Measurements from ENCODE around the gene RAB11FIP4. TPM values are rescaled to one million over a fixed set of nuclear protein-coding genes. Genes with fewer than 3 reads are reported as not detected.

The RAB11FIP4 gene
- total RNA-seq, 1 donor from 2014 or later, result 21.2 TPM

GRCh38 chr17:31564883-31565301, 173.4 kb downstream of the RAB11FIP4 start:
- TF ChIP-seq, protein P1, sequence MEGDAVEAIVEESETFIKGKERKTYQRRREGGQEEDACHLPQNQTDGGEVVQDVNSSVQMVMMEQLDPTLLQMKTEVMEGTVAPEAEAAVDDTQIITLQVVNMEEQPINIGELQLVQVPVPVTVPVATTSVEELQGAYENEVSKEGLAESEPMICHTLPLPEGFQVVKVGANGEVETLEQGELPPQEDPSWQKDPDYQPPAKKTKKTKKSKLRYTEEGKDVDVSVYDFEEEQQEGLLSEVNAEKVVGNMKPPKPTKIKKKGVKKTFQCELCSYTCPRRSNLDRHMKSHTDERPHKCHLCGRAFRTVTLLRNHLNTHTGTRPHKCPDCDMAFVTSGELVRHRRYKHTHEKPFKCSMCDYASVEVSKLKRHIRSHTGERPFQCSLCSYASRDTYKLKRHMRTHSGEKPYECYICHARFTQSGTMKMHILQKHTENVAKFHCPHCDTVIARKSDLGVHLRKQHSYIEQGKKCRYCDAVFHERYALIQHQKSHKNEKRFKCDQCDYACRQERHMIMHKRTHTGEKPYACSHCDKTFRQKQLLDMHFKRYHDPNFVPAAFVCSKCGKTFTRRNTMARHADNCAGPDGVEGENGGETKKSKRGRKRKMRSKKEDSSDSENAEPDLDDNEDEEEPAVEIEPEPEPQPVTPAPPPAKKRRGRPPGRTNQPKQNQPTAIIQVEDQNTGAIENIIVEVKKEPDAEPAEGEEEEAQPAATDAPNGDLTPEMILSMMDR (IDR thresholded peaks at IDR 0.05; ENCODE audit: unreplicated experiment), result no peak
- no peak for DNase-seq (ENCODE audit: low spot score in 2 of 2, unreplicated experiment in 2 of 2)
- H3K9me3 Mint-ChIP-seq, result no peaks in the 10 kb centered on the region
- H3K27me3 Mint-ChIP-seq (ENCODE audit: low read depth), result peaks cover 11% of the 10 kb centered on the region
- peaks cover 47% of the 10 kb centered on the region for H3K4me1 Mint-ChIP-seq
- peak overlapping the region; percentile 66 for H3K27ac Mint-ChIP-seq
- no peaks in the 10 kb centered on the region for H3K36me3 Mint-ChIP-seq
- H3K4me3 Mint-ChIP-seq, result no peak overlapping the region

- H3K9me3 Mint-ChIP-seq, result no peaks in the 10 kb centered on the region
These were observed 174.2 kb downstream of the RAB11FIP4 start for GRCh38 chr17:31565652-31566051.

DNA sequence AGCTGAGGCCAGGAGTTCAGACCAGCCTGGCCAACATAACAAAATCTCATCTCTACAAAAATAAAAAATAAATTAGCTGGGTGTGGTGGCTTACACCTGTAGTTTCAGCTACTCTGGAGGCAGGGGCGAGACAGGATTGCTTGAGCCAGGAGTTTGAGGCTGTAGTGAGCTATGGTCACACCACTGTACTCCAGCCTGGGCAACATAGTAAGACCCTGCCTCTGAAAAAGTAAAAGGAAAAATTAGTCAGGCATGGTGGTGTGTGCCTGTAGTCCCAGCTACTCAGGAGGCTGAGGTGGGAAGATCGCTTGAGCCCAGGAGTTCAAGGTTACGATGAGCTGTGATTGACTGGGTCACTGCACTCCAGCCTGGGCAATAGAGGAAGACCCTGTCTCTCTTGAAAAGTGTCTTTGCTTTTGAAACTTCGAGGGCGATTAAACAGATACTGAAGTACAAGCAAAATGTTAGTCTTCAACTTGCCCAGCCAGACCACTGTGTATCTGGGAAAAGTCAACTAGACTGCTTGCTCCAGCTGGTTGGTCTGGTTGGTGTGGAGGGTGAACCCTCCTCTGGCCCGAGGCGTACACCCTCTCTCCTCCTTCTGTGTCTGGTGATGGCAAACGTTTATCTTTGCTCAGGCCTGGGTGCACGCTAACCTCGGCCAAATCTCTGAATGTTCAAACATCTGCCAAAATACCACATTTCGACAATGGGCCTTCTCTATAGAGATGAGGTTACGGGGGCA, 174.9 kb downstream of the RAB11FIP4 start:
- no peak for DNase-seq (ENCODE audit: low spot score in 2 of 2, unreplicated experiment in 2 of 2)
- no peaks in the 10 kb centered on the region for H3K9me3 Mint-ChIP-seq
- TF ChIP-seq, protein P1 (IDR thresholded peaks at IDR 0.05; ENCODE audit: unreplicated experiment), result no peak
- H3K4me3 Mint-ChIP-seq, result no peak overlapping the region
- no peaks in the 10 kb centered on the region for H3K36me3 Mint-ChIP-seq
- H3K27ac Mint-ChIP-seq, result no peak overlapping the region
- H3K27me3 Mint-ChIP-seq (ENCODE audit: low read depth), result no peaks in the 10 kb centered on the region
- peaks cover 42% of the 10 kb centered on the region for H3K4me1 Mint-ChIP-seq

More at GRCh38 chr17:31565652-31566051, 174.2 kb downstream of the RAB11FIP4 start:
- Mint-ChIP-seq H3K27ac (peak overlapping the region; percentile 66), H3K36me3 (no peaks in the 10 kb centered on the region), H3K4me3 (no peak overlapping the region), H3K4me1 (peaks cover 43% of the 10 kb centered on the region), H3K27me3 (ENCODE audit: low read depth) (peaks cover 4% of the 10 kb centered on the region)
- no peak for DNase-seq (ENCODE audit: low spot score in 2 of 2, unreplicated experiment in 2 of 2)
- TF ChIP-seq, protein P1 (IDR thresholded peaks at IDR 0.05; ENCODE audit: unreplicated experiment), result no peak

DNA sequence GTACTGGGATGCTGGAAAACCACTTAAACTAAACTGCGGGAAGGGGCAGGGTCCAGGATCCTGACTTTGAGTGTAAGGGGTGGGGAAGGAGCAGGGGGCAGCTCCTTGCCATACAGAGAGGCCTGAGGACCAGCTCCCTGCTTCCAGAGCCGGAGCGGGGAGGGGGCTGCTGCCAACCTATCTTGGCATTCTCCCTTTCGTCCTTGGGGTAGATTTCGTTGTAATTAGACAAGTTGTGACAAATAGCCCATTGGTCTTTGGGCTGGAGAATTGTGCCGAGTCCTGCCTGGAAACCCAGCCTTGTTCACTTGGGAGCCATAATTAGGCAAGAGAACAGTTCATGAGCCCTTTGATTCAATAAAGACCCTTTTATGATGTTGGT, 175.5 kb downstream of the RAB11FIP4 start:
- no peak for DNase-seq (ENCODE audit: low spot score in 2 of 2, unreplicated experiment in 2 of 2)
- peaks cover 42% of the 10 kb centered on the region for H3K4me1 Mint-ChIP-seq
- no peaks in the 10 kb centered on the region for H3K27me3 Mint-ChIP-seq (ENCODE audit: low read depth)

DNA sequence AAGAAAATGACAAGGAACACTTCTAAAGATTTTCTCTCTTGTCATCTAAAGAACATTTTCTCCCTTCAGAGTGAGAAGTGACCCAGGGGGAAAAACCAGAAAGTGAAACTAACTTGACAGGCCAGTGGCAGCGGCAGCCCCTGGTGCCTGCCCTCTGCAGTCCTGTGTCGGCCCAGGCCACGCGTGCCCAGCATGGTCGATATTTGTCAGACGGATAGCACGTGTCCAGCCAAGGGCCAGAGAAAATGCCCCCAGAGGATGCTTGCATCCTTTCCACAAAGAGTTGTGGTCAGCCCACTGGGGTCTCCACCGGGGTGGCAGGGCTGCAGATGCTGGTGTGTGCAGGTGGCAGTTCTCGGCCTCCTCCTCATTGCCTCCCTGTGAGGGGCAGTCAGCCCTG, 176.6 kb downstream of the RAB11FIP4 start:
- no peaks in the 10 kb centered on the region for H3K27me3 Mint-ChIP-seq (ENCODE audit: low read depth)
- no peak for DNase-seq (ENCODE audit: low spot score in 2 of 2, unreplicated experiment in 2 of 2)
- H3K4me3 Mint-ChIP-seq, result no peak overlapping the region
- peaks cover 35% of the 10 kb centered on the region for H3K4me1 Mint-ChIP-seq
- H3K9me3 Mint-ChIP-seq, result no peaks in the 10 kb centered on the region
- no peaks in the 10 kb centered on the region for H3K36me3 Mint-ChIP-seq
- no peak overlapping the region for H3K27ac Mint-ChIP-seq
- TF ChIP-seq, protein P1 (IDR thresholded peaks at IDR 0.05; ENCODE audit: unreplicated experiment), result no peak

More for the DNA sequence above, 175.5 kb downstream of the RAB11FIP4 start:
- TF ChIP-seq, protein P1 (IDR thresholded peaks at IDR 0.05; ENCODE audit: unreplicated experiment), result no peak
- H3K27ac Mint-ChIP-seq, result no peak overlapping the region
- no peaks in the 10 kb centered on the region for H3K36me3 Mint-ChIP-seq
- no peak overlapping the region for H3K4me3 Mint-ChIP-seq
- H3K9me3 Mint-ChIP-seq, result no peaks in the 10 kb centered on the region
